AG09319 (cell line): ENCODE data around the gene SMIM10L2A.

Source experiments
- DNase-seq: peaks from one replicate; pipeline ENCODE4 v3.0.0-alpha.2; 2010; ENCODE audit warnings: low read depth; ENCODE audit errors: extremely low read depth
- TF ChIP-seq, protein P1 (sequence below): IDR thresholded peaks from 2 replicates; pipeline ENCODE4 v1.5.1; 2011; ENCODE audit warnings: low read depth, mild to moderate bottlenecking, inconsistent platforms, low read length, moderate library complexity

Gene SMIM10L2A

DNA sequence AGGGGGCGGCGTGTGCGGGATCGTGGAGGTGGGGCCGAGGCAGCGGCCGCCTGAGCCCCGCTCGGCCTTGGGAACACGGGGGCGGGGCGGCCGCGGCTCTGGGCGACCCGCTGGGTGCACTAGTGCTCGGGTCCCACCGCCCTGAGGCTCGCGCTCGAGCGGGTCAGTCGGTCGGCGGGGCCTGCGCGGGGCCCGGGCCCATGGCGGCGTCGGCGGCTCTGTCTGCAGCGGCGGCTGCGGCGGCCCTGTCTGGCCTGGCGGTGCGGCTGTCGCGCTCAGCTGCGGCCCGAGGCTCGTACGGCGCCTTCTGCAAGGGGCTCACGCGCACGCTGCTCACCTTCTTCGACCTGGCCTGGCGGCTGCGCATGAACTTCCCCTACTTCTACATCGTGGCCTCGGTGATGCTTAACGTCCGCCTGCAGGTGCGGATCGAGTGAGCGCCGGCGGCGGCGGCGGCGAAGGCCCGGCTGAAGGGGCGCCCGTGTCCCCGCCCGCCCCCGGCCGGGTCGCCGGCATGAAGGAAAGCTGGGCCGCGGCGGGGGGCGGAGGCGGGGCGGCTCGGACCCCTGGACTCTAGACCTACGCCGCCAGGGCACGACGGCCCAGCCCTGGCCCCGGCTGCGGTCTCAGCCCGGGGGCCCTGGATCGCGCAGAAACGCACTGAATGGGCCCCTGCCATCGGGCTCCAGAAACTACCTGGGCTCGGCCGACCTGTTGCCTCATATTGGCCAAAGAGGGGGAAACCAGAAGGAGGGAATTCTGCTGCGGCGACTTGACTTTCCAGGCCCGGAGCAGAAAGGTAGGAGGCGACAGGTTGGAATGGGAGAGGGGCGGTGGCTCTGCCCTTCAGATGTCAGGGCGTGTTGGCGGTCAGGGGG, at the start of gene SMIM10L2A:
Gene SMIM10L2A, plus strand, starts transcription at position 13 of the 878 bp plus-strand sequence. Its CDS starts 188 bp downstream, at position 201.
- no peak for DNase-seq

DNA sequence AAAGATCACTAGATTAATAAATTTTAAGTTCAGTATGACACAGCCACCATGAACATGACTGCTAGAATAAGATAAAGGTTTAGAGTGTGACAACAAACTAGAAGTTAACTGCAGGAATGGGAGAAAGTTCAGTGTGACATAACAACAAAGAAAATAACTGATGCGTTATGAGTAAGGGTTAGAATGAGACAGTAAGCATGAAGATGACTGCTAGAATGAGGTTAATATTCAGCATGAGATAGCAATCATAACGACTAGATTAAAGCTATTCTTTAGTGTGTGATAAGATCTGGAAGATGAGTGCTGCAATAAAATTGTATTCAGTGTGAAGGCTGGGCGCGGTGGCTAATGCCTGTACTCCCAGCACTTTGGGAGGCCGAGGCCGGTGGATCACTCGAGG, 48.4 kb upstream of the SMIM10L2A start:
- no peak for DNase-seq
- TF ChIP-seq, protein P1, sequence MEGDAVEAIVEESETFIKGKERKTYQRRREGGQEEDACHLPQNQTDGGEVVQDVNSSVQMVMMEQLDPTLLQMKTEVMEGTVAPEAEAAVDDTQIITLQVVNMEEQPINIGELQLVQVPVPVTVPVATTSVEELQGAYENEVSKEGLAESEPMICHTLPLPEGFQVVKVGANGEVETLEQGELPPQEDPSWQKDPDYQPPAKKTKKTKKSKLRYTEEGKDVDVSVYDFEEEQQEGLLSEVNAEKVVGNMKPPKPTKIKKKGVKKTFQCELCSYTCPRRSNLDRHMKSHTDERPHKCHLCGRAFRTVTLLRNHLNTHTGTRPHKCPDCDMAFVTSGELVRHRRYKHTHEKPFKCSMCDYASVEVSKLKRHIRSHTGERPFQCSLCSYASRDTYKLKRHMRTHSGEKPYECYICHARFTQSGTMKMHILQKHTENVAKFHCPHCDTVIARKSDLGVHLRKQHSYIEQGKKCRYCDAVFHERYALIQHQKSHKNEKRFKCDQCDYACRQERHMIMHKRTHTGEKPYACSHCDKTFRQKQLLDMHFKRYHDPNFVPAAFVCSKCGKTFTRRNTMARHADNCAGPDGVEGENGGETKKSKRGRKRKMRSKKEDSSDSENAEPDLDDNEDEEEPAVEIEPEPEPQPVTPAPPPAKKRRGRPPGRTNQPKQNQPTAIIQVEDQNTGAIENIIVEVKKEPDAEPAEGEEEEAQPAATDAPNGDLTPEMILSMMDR, result no peak

More for the DNA sequence above, at the start of gene SMIM10L2A:
- TF ChIP-seq, protein P1, result no peak

DNA sequence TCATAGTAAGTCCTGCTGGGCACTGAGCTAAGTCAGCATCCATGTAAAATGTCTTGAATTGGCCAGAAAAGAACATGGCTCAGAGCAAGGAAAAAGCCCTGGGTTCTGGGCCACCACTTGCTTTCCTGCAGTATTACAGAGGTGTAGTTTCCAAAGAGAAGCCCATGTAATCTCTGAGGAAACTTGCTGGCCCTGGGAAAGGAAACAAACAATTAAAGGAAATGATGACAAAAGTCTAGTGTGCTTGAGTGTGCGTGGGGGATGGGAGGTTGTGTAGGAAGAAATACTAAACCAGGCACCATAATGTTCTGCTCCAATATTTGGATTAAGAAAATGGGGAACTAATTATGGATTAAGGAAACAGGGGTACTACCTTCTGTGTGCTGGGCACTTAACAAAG, 39.5 kb upstream of the SMIM10L2A start:
- DNase-seq, result no peak
- TF ChIP-seq, protein P1, result no peak

DNA sequence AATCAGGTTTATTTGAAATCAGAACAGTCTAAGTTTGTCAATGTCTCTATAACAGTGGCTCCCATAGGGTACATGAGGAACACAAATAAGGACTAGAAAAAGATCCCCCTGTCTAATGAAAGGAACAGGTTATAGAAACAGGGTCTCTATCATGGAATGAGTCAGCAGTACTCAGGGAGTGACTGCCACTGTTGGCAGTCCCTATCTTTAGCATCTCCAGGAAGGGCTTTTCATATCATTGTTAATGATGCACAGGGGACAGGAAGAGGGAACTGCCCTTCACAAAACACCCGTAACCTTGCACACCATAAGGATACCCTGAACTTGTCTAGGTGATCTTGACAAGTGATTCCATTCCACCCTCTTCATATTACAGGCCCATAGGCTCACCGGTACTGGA, 38.5 kb upstream of the SMIM10L2A start:
- TF ChIP-seq, protein P1, result no peak
- DNase-seq, result no peak

DNA sequence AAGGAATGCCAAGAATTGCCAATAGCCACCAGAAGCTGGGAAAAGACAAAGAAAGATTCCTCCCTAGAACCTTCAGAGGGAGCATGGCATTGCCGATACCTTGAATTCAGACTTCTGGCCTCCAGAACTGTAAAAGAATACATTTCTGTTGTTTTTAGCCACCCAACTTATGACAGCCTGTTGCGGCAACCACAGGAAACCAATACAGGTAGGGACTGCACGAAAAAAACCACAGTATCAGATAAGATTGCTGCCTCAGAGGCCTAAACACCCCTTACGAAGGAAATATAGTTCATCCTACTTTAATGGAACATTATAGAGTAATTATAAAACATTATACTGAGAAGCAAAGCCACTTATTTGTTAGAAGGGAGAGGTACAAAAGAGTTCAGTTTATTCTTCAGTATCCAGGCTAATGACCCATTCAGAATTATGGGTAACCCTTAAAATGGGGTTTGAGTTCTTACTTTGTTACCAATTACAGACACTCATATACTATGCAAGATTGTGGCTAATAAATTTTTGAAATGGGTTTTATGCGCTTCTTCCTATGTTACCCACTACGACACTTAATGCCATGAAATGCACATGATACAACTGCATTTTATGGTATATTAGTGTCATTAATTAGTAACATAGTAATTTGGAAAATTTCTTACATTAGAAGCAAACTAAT, 37.4 kb upstream of the SMIM10L2A start:
- TF ChIP-seq, protein P1, result no peak
- no peak for DNase-seq

DNA sequence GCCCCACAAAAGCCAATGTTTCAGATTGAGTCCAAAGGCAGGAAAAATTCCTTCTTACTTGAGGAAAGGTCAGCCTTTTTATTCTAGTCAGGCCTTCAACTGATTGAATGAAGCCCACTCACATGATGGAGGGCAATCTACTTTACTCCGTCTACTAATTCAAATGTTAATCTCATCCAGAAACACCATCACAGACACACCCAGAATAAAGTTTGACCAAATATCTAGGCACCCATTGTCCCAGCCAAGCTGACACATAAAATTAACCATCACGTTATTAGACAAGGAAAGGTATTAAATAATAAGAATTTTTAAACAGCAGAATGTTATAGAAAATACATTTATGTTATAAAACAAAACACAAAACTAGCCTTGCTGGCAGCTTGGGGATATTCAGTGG, 32.9 kb upstream of the SMIM10L2A start:
- DNase-seq, result no peak
- TF ChIP-seq, protein P1, result no peak

DNA sequence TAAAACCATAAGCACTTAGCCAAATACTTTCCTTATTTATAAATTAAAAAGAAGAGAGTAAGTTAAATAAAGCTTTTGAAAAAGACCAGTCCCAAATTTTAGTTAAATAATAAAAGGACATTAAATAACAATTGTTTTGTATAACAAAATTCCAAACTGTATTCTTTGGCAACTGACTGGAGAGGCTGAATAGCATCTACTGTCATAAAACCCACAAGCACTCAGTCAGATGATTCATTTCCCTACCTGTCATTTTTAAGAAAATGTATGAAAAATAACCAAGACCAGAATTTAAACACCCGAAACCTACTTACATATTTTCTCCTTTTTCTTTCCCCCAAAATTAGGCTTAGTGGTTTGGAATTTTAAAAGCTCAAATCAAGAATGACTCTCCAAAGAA, 32.5 kb upstream of the SMIM10L2A start:
- TF ChIP-seq, protein P1, result no peak
- no peak for DNase-seq
